Hepatocyte (in vitro differentiated cells): ENCODE measurements around the gene ADAMTSL4. TPM values are rescaled to one million over a fixed set of nuclear protein-coding genes. Genes with fewer than 3 reads are reported as not detected.
"Not testable (repeated sequence)": the region's sequence is repeated elsewhere in the genome, so short reads cannot be mapped to it uniquely, and the experiment has no call there.

Experiments
- DNase-seq: peaks from one replicate; pipeline ENCODE4 v3.0.0-alpha.2; 2016; ENCODE audit warnings: low spot score
- H2AFZ ChIP-seq: fragments of 200-600 bp; sonication (generic); 2 replicates; pipeline ENCODE4 v1.6.0; 2016; ENCODE audit warnings: antibody characterized with exemption, mild to moderate bottlenecking
- H3K27ac ChIP-seq: fragments of 200-600 bp; sonication (generic); 2 replicates; pipeline ENCODE4 v1.5.1; 2016; ENCODE audit warnings: mild to moderate bottlenecking
- H3K27me3 ChIP-seq: fragments of 200-600 bp; sonication (generic); 2 replicates; pipeline ENCODE4 v1.6.1; 2016
- H3K36me3 ChIP-seq: fragments of 200-600 bp; sonication (generic); replicated peaks from 2 replicates; pipeline ENCODE4 v1.5.1; 2016; ENCODE audit warnings: low read depth; ENCODE audit not compliant: insufficient read depth
- H3K4me1 ChIP-seq: fragments of 200-600 bp; sonication (generic); 2 replicates; pipeline ENCODE4 v1.5.1; 2016; ENCODE audit warnings: mild to moderate bottlenecking, moderate library complexity; ENCODE audit not compliant: insufficient read depth
- H3K4me2 ChIP-seq: fragments of 200-600 bp; sonication (generic); 2 replicates; pipeline ENCODE4 v1.6.0; 2016
- H3K4me3 ChIP-seq: fragments of 200-600 bp; sonication (generic); 2 replicates; pipeline ENCODE4 v1.5.1; 2016; ENCODE audit warnings: mild to moderate bottlenecking
- H3K79me2 ChIP-seq: fragments of 200-600 bp; sonication (generic); 2 replicates; pipeline ENCODE4 v1.6.0; 2017; ENCODE audit warnings: mild to moderate bottlenecking
- H3K9me2 ChIP-seq: fragments of 200-600 bp; sonication (generic); replicated peaks from 2 replicates; pipeline ENCODE4 v1.6.0; 2017; ENCODE audit warnings: mild to moderate bottlenecking; ENCODE audit not compliant: insufficient read depth
- H3K9me3 ChIP-seq: fragments of 200-600 bp; sonication (generic); 2 replicates; pipeline ENCODE4 v1.5.1; 2016; ENCODE audit warnings: low read depth, mild to moderate bottlenecking
- H4K20me1 ChIP-seq: fragments of 200-600 bp; sonication (generic); 2 replicates; pipeline ENCODE4 v1.6.0; 2016; ENCODE audit warnings: mild to moderate bottlenecking; ENCODE audit not compliant: insufficient read depth, poor library complexity, severe bottlenecking
- EZH2 ChIP-seq: fragments of 200-600 bp; sonication (generic); IDR thresholded peaks from 2 replicates; pipeline ENCODE4 v1.6.1; 2016; ENCODE audit warnings: antibody characterized with exemption, mild to moderate bottlenecking, borderline replicate concordance
- EZH2phosphoT487 ChIP-seq: fragments of 200-600 bp; sonication (generic); IDR thresholded peaks from one replicate; pipeline ENCODE4 v1.6.1; 2018; ENCODE audit warnings: antibody characterized with exemption, mild to moderate bottlenecking, low read depth, moderate library complexity; ENCODE audit not compliant: unreplicated experiment, severe bottlenecking
- WGBS: methylation state at CpG from one replicate; pipeline ENCODE4 v1.1.6; 2016; ENCODE audit warnings: low lambda C conversion rate; ENCODE audit errors: missing lambda C conversion rate; 5-methylcytosine and 5-hydroxymethylcytosine counted together
- polyA plus RNA-seq: library from polyadenylated mRNA; unstranded; fragments of >200 nt; fragmentation: Nextera tagmentation; extraction: Ambion mirVana; gene quantifications from 2 replicates; pipeline ENCODE4 v1.2.1, GENCODE V29; 2016
- total RNA-seq: library from RNA; depleted of rRNA; stranded (reverse); fragments of >200 nt; gene quantifications from 2 replicates; pipeline ENCODE4 v1.2.3, GENCODE V29; 2014
- TF ChIP-seq, protein P1 (sequence below): fragments of 200-600 bp; sonication (generic); IDR thresholded peaks from 2 replicates; pipeline ENCODE4 v1.5.1; 2016; ENCODE audit warnings: antibody characterized with exemption, mild to moderate bottlenecking; ENCODE audit not compliant: poor library complexity

The ADAMTSL4 gene
- total and polyA plus RNA-seq, 2 experiments from 2014 or later = 8.1 to 19.7 TPM

DNA sequence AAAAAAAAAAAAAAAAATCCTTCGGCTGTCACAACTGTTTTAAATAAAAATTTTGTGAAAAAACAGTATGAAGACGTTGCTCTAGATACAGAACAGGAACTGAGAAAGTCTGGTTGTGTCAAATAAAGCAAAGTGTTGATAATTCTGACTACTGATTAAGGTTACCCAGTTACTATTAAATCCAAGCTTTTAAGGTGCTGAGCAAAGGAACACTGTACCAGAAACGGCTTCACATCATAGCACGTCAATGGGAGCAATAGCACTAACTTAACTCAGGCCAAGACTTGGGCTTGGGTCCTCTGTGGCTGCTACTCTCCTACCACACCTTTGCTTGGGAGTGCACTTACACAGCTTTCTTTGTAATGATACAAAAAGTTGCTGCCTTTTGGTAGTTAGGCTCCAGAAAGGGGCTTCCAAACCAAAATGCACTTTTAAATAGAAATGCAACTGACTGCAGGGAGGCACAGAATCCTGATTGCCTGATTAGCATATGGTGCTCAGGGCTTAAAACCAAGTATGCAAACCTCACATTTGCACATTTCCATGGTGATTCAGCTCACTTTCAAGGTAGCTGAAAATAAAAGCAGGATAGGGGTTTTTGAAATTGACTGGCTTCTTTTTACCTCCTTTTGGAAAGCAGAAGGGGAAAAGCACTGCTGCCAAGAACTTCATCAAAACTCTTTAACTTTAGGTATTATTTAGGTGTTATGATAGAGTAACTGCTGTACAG, 23.9 kb downstream of the ADAMTSL4 start:
- Histone ChIP-seq H3K4me2 (peak overlapping the region; percentile 10), H4K20me1 (peaks cover 63% of the 10 kb centered on the region), H3K9me2 (no peaks in the 10 kb centered on the region), H3K36me3 (peaks cover 6% of the 10 kb centered on the region), H3K9me3 (no peaks in the 10 kb centered on the region), H3K4me1 (peaks cover 47% of the 10 kb centered on the region), H3K27me3 (no peaks in the 10 kb centered on the region), H2AFZ (no peak overlapping the region), H3K27ac (peak overlapping the region; percentile 62), H3K79me2 (peaks cover 88% of the 10 kb centered on the region), H3K4me3 (no peak overlapping the region)
- TF ChIP-seq EZH2 (no peak), EZH2phosphoT487 (no peak)
- TF ChIP-seq, protein P1, sequence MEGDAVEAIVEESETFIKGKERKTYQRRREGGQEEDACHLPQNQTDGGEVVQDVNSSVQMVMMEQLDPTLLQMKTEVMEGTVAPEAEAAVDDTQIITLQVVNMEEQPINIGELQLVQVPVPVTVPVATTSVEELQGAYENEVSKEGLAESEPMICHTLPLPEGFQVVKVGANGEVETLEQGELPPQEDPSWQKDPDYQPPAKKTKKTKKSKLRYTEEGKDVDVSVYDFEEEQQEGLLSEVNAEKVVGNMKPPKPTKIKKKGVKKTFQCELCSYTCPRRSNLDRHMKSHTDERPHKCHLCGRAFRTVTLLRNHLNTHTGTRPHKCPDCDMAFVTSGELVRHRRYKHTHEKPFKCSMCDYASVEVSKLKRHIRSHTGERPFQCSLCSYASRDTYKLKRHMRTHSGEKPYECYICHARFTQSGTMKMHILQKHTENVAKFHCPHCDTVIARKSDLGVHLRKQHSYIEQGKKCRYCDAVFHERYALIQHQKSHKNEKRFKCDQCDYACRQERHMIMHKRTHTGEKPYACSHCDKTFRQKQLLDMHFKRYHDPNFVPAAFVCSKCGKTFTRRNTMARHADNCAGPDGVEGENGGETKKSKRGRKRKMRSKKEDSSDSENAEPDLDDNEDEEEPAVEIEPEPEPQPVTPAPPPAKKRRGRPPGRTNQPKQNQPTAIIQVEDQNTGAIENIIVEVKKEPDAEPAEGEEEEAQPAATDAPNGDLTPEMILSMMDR = no peak
- WGBS = 83% methylated on average over 4 of the region's 4 CpGs
- DNase-seq = peak; percentile 13

GRCh38 chr1:150573648-150574071, 24.5 kb downstream of the ADAMTSL4 start:
- peak overlapping the region; percentile 62 for H3K27ac ChIP-seq
- peak overlapping the region; percentile 83 for H3K4me2 ChIP-seq
- WGBS = 93% methylated on average over 13 of the region's 13 CpGs
- peaks cover 93% of the 10 kb centered on the region for H3K79me2 ChIP-seq
- not testable (repeated sequence) for H3K27me3 ChIP-seq, H3K9me2 ChIP-seq, H2AFZ ChIP-seq, H3K9me3 ChIP-seq, H3K4me3 ChIP-seq, H3K36me3 ChIP-seq
- peaks cover 69% of the 10 kb centered on the region for H4K20me1 ChIP-seq
- H3K4me1 ChIP-seq = peaks cover 44% of the 10 kb centered on the region
- DNase-seq = peak; percentile 13

DNA sequence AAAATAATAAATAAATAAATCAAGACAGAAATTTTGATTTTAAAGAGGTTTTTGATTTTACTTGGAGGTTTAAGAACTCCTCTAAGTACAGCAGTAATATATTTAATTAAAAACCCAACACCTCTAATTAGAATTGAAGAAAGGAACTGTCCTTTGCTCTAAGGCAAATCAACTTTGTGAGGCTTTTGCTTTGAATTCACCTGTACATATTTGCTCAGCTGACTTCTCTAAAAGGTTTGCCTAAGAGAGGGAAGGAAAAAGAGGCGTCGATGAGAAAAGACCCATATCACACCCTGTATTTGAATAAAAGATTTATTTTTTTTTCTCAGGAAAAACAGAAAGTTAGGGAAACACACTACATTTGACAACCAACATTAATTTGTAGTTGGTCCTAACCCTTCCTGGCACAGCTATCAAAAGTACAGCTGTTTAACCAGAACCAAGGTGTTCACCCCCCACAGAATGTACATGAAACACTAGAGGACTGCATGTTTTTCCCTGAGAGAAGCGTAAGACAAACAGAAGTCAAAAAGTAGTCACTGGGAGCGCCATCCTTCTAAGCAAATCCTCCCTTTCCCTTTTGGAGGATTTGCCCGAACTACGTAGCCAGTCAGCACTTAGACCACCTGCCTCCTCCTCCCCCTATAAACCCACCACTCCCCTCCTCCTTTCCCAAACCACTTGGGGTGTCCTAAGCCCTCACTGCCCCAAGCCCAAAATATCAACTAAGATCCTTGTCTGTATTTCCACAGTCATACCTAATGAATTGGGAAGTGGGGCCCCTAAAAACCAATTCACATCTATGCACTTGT, 25.3 kb downstream of the ADAMTSL4 start:
- H3K79me2 ChIP-seq = peaks cover 98% of the 10 kb centered on the region

More for the DNA sequence above, 25.3 kb downstream of the ADAMTSL4 start:
- Histone ChIP-seq H3K4me3 (peak overlapping the region; percentile 3), H3K27ac (peak overlapping the region; percentile 100), H3K27me3 (no peaks in the 10 kb centered on the region), H4K20me1 (peaks cover 73% of the 10 kb centered on the region), H3K4me2 (peak overlapping the region; percentile 83), H2AFZ (no peak overlapping the region), H3K36me3 (peaks cover 6% of the 10 kb centered on the region), H3K9me2 (no peaks in the 10 kb centered on the region), H3K4me1 (peaks cover 36% of the 10 kb centered on the region), H3K9me3 (no peaks in the 10 kb centered on the region)
- no peak for TF ChIP-seq EZH2
- TF ChIP-seq, protein P1 = no peak
- TF ChIP-seq EZH2phosphoT487 = no peak
- DNase-seq = peak; percentile 6
- 75% methylated on average over 6 of the region's 6 CpGs for WGBS
